Activated CD4-positive, alpha-beta T cell treated with anti-CD3 and anti-CD28 coated beads, Interleukin-2, amount 10 ng/mL, durations not matched to agents 7 days and 5 days (primary cell): ENCODE measurements around the gene MACF1. TPM values are rescaled to one million over a fixed set of nuclear protein-coding genes. Genes with fewer than 3 reads are reported as not detected.

Experiments used
- CTCF ChIA-PET: fragments of 350-600 bp; sonication (Branson Sonifier 250); formaldehyde crosslinking; loops from one replicate; lab custom pipeline; 2021; ENCODE audit warnings: antibody characterized with exemption; lab: Charles Lee
- POLR2A ChIA-PET: fragments of 350-600 bp; sonication (Branson Sonifier 250); formaldehyde crosslinking; loops from one replicate; lab custom pipeline; 2021; ENCODE audit warnings: antibody characterized with exemption; lab: Charles Lee
- DNase-seq: peaks from one replicate; pipeline ENCODE4 v3.0.0-alpha.2; 2020
- H3K27ac Mint-ChIP-seq: one replicate; pipeline ENCODE4 v1.8.0; 2021; ENCODE audit warnings: mild to moderate bottlenecking, moderate library complexity, mixed read lengths
- H3K27me3 Mint-ChIP-seq: one replicate; pipeline ENCODE4 v1.8.0; 2021; ENCODE audit warnings: mixed read lengths
- H3K36me3 Mint-ChIP-seq: one replicate; pipeline ENCODE4 v1.8.0; 2021; ENCODE audit warnings: low read depth, mixed read lengths
- H3K4me1 Mint-ChIP-seq: one replicate; pipeline ENCODE4 v1.8.0; 2021; ENCODE audit warnings: mixed read lengths
- H3K4me3 Mint-ChIP-seq: one replicate; pipeline ENCODE4 v1.8.0; 2021; ENCODE audit warnings: mild to moderate bottlenecking, moderate library complexity, mixed read lengths
- H3K9me3 Mint-ChIP-seq: one replicate; pipeline ENCODE4 v1.8.0; 2021; ENCODE audit warnings: mixed read lengths
- total RNA-seq, 2 experiments: library from RNA; stranded (reverse); gene quantifications; one replicate each; pipeline ENCODE4 v1.2.3, GENCODE V29; 2021

MACF1 gene
- total RNA-seq, 2 experiments from 2014 or later, result 375 to 395 TPM

- no peak for DNase-seq
- Mint-ChIP-seq H3K36me3 (peaks cover 69% of the 10 kb centered on the region), H3K4me3 (no peak overlapping the region), H3K27me3 (no peaks in the 10 kb centered on the region), H3K27ac (no peak overlapping the region), H3K4me1 (no peaks in the 10 kb centered on the region), H3K9me3 (no peaks in the 10 kb centered on the region)
- CTCF ChIA-PET, result interaction anchor here (0.9 to 1.0 kb wide), 2 partner anchors 82 to 300 kb away, joined by 3 to 4 read pairs; no protein-coding TSS in a partner anchor
- POLR2A ChIA-PET, result no interaction called here
Measured at GRCh38 chr1:39360731-39361130, 156.2 kb downstream of the MACF1 start.

GRCh38 chr1:39361446-39361845, 157.0 kb downstream of the MACF1 start:
- no peak for DNase-seq
- H3K36me3 Mint-ChIP-seq, result peaks cover 73% of the 10 kb centered on the region
- H3K9me3 Mint-ChIP-seq, result no peaks in the 10 kb centered on the region
- no peaks in the 10 kb centered on the region for H3K4me1 Mint-ChIP-seq
- H3K27ac Mint-ChIP-seq, result no peak overlapping the region
- no peaks in the 10 kb centered on the region for H3K27me3 Mint-ChIP-seq
- CTCF ChIA-PET, result interaction anchor here (0.9 to 1.2 kb wide), 3 partner anchors 82 to 300 kb away, joined by 3 to 4 read pairs (median 3); no protein-coding TSS in a partner anchor
- POLR2A ChIA-PET, result no interaction called here
- H3K4me3 Mint-ChIP-seq, result no peak overlapping the region

DNA sequence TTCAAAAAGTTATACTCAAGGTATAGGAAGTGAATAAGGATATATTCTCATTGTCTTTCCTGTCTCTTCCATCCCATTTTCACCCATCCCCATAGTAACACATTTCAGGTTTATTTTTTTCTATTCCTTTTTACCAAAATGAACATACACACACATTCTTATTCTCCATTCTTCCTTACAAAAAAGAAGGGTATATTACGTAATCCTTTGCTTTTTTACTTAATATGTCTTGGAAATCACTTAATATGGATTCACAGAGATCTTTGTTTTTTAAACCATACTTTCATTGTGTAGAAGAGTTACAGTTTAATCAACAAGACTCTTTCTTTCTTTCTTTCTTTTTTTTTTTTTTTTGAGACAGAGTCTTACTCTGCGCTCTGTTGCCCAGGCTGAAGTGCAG, 158.8 kb downstream of the MACF1 start:
- Mint-ChIP-seq H3K4me3 (no peak overlapping the region), H3K4me1 (no peaks in the 10 kb centered on the region), H3K9me3 (no peaks in the 10 kb centered on the region), H3K27me3 (no peaks in the 10 kb centered on the region), H3K36me3 (peaks cover 63% of the 10 kb centered on the region), H3K27ac (peak overlapping the region; percentile 6)
- POLR2A ChIA-PET, result no interaction called here
- no peak for DNase-seq
- CTCF ChIA-PET, result no interaction called here

- Mint-ChIP-seq H3K9me3 (no peaks in the 10 kb centered on the region), H3K36me3 (peaks cover 60% of the 10 kb centered on the region), H3K27me3 (no peaks in the 10 kb centered on the region), H3K4me1 (no peaks in the 10 kb centered on the region), H3K27ac (no peak overlapping the region), H3K4me3 (no peak overlapping the region)
- ChIA-PET POLR2A (no interaction called here), CTCF (interaction anchor here (0.6 to 1.5 kb wide), 6 partner anchors 8 to 24 kb away, joined by 3 to 6 read pairs (median 4); no protein-coding TSS in a partner anchor)
- no peak for DNase-seq
Measured at GRCh38 chr1:39368045-39368444, 163.6 kb downstream of the MACF1 start.

- no peak overlapping the region for H3K27ac Mint-ChIP-seq
- no peaks in the 10 kb centered on the region for H3K9me3 Mint-ChIP-seq
- no peaks in the 10 kb centered on the region for H3K27me3 Mint-ChIP-seq
- ChIA-PET CTCF (interaction anchor here (0.7 kb wide), 1 partner anchor 213 kb away, joined by 4 read pairs; no protein-coding TSS in a partner anchor), POLR2A (no interaction called here)
- H3K4me1 Mint-ChIP-seq, result no peaks in the 10 kb centered on the region
- H3K36me3 Mint-ChIP-seq, result peaks cover 55% of the 10 kb centered on the region
- no peak for DNase-seq
- no peak overlapping the region for H3K4me3 Mint-ChIP-seq
Measured at GRCh38 chr1:39369565-39369964, 165.1 kb downstream of the MACF1 start.

GRCh38 chr1:39370602-39371001, 166.1 kb downstream of the MACF1 start:
- no peak for DNase-seq
- no peaks in the 10 kb centered on the region for H3K27me3 Mint-ChIP-seq
- ChIA-PET POLR2A (no interaction called here), CTCF (no interaction called here)
- H3K9me3 Mint-ChIP-seq, result no peaks in the 10 kb centered on the region
- no peak overlapping the region for H3K4me3 Mint-ChIP-seq
- no peak overlapping the region for H3K27ac Mint-ChIP-seq
- no peaks in the 10 kb centered on the region for H3K4me1 Mint-ChIP-seq
- H3K36me3 Mint-ChIP-seq, result peaks cover 55% of the 10 kb centered on the region

GRCh38 chr1:39372105-39372504, 167.6 kb downstream of the MACF1 start:
- POLR2A ChIA-PET, result no interaction called here
- H3K36me3 Mint-ChIP-seq, result peaks cover 49% of the 10 kb centered on the region
- no peak overlapping the region for H3K4me3 Mint-ChIP-seq
- no peak for DNase-seq
- H3K9me3 Mint-ChIP-seq, result no peaks in the 10 kb centered on the region
- H3K27ac Mint-ChIP-seq, result no peak overlapping the region
- H3K27me3 Mint-ChIP-seq, result no peaks in the 10 kb centered on the region
- CTCF ChIA-PET, result no interaction called here
- H3K4me1 Mint-ChIP-seq, result no peaks in the 10 kb centered on the region

- Mint-ChIP-seq H3K4me3 (no peak overlapping the region), H3K36me3 (peaks cover 43% of the 10 kb centered on the region), H3K27me3 (no peaks in the 10 kb centered on the region), H3K4me1 (no peaks in the 10 kb centered on the region), H3K9me3 (no peaks in the 10 kb centered on the region), H3K27ac (no peak overlapping the region)
- POLR2A ChIA-PET, result no interaction called here
- CTCF ChIA-PET, result interaction anchor here (0.6 kb wide), 1 partner anchor 8 kb away, joined by 5 read pairs; no protein-coding TSS in a partner anchor
- DNase-seq, result no peak
Measured at GRCh38 chr1:39376656-39377055, 172.2 kb downstream of the MACF1 start.

GRCh38 chr1:39378377-39378776, 173.9 kb downstream of the MACF1 start:
- H3K4me1 Mint-ChIP-seq, result no peaks in the 10 kb centered on the region
- H3K27me3 Mint-ChIP-seq, result no peaks in the 10 kb centered on the region
- DNase-seq, result no peak
- ChIA-PET CTCF (interaction anchor here (0.7 to 1.1 kb wide), 5 partner anchors 9 to 1602 kb away, joined by 3 read pairs; no protein-coding TSS in a partner anchor), POLR2A (no interaction called here)
- no peaks in the 10 kb centered on the region for H3K9me3 Mint-ChIP-seq
- no peak overlapping the region for H3K4me3 Mint-ChIP-seq
- no peak overlapping the region for H3K27ac Mint-ChIP-seq
- peaks cover 43% of the 10 kb centered on the region for H3K36me3 Mint-ChIP-seq

DNA sequence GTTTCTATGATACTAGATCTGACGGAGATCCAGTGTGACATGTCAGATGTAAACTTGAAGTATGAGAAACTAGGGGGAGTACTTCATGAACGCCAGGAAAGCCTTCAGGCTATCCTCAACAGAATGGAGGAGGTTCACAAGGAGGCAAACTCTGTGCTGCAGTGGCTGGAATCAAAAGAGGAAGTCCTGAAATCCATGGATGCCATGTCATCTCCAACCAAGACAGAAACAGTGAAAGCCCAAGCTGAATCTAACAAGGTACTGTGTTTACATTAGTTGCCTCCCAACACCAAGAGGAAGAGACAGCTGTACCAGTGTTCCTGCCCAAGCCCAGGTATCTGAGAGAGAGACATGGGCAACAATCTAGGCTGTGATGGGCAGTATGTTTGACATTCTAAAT, 174.7 kb downstream of the MACF1 start:
- ChIA-PET POLR2A (no interaction called here), CTCF (interaction anchor here (0.9 kb wide), 1 partner anchor 13 kb away, joined by 3 read pairs; no protein-coding TSS in a partner anchor)
- no peak overlapping the region for H3K27ac Mint-ChIP-seq
- H3K4me1 Mint-ChIP-seq, result no peaks in the 10 kb centered on the region
- no peaks in the 10 kb centered on the region for H3K9me3 Mint-ChIP-seq
- no peak overlapping the region for H3K4me3 Mint-ChIP-seq
- H3K27me3 Mint-ChIP-seq, result no peaks in the 10 kb centered on the region
- H3K36me3 Mint-ChIP-seq, result peaks cover 43% of the 10 kb centered on the region
- no peak for DNase-seq

DNA sequence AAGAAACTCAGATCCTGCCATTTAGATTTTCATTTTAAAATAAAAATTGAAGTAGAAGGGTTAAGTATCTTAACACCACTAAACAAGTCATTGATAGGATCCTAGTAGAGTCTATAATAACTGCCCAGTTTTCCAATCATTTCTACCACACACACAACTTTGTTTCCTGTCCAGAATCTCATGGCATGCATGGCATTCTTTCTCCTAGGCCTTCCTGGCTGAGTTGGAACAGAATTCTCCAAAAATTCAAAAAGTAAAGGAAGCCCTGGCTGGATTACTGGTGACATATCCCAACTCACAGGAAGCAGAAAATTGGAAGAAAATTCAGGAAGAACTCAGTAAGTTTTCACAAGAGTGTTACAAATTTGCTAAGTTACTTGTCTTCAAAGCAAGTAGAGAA, 175.5 kb downstream of the MACF1 start:
- H3K36me3 Mint-ChIP-seq, result peaks cover 41% of the 10 kb centered on the region
- no peaks in the 10 kb centered on the region for H3K4me1 Mint-ChIP-seq
- DNase-seq, result no peak

GRCh38 chr1:39381839-39382238, 177.3 kb downstream of the MACF1 start:
- no peaks in the 10 kb centered on the region for H3K27me3 Mint-ChIP-seq
- no peak overlapping the region for H3K27ac Mint-ChIP-seq
- CTCF ChIA-PET, result no interaction called here
- H3K4me1 Mint-ChIP-seq, result no peaks in the 10 kb centered on the region
- no peak for DNase-seq
- peaks cover 45% of the 10 kb centered on the region for H3K36me3 Mint-ChIP-seq
- H3K4me3 Mint-ChIP-seq, result no peak overlapping the region
- POLR2A ChIA-PET, result interaction anchor here (0.6 kb wide), 1 partner anchor 39 kb away, joined by 4 read pairs; no protein-coding TSS in a partner anchor
- H3K9me3 Mint-ChIP-seq, result no peaks in the 10 kb centered on the region

More for the DNA sequence above, 175.5 kb downstream of the MACF1 start:
- Mint-ChIP-seq H3K9me3 (no peaks in the 10 kb centered on the region), H3K27me3 (no peaks in the 10 kb centered on the region), H3K4me3 (no peak overlapping the region), H3K27ac (no peak overlapping the region)
- CTCF ChIA-PET, result interaction anchor here (0.6 kb wide), 1 partner anchor 507 kb away, joined by 3 read pairs; the partner anchor contains the start of gene MYCBP
- POLR2A ChIA-PET, result no interaction called here

- Mint-ChIP-seq H3K27ac (no peak overlapping the region), H3K4me3 (no peak overlapping the region)
- POLR2A ChIA-PET, result interaction anchor here (0.6 kb wide), 1 partner anchor 169 kb away, joined by 3 read pairs; no protein-coding TSS in a partner anchor
Measured at GRCh38 chr1:39384305-39384704, 179.8 kb downstream of the MACF1 start.

More at GRCh38 chr1:39384305-39384704, 179.8 kb downstream of the MACF1 start:
- peaks cover 56% of the 10 kb centered on the region for H3K36me3 Mint-ChIP-seq
- no peaks in the 10 kb centered on the region for H3K4me1 Mint-ChIP-seq
- no peak for DNase-seq
- no peaks in the 10 kb centered on the region for H3K9me3 Mint-ChIP-seq
- H3K27me3 Mint-ChIP-seq, result no peaks in the 10 kb centered on the region
- CTCF ChIA-PET, result interaction anchor here (0.5 to 1.7 kb wide), 3 partner anchors 10 to 162 kb away, joined by 3 to 5 read pairs (median 4); no protein-coding TSS in a partner anchor
